ENCODE data around the gene DRD3.

DRD3 gene

DNA sequence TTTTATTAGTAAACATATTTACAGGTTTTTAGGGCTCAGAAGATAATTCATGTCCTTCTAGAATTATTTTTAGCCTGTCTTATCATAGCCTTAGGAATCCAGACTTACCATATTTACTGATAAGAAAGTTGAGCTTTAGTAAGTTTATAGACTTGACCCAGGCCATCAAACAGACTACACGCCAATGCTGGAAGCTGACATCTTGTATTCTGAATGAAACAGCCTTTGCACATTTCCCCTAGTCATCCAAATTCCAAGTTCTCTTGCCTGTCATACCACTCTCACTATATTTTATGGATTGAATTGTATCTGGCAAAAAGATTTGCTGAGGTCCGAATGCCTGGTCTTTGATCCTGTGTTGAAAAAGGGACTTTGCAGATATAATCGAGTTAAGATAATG lies 58.6 kb downstream of the DRD3 start:
- DNase-seq (ENCODE audit: low read depth) = no peak

DNA sequence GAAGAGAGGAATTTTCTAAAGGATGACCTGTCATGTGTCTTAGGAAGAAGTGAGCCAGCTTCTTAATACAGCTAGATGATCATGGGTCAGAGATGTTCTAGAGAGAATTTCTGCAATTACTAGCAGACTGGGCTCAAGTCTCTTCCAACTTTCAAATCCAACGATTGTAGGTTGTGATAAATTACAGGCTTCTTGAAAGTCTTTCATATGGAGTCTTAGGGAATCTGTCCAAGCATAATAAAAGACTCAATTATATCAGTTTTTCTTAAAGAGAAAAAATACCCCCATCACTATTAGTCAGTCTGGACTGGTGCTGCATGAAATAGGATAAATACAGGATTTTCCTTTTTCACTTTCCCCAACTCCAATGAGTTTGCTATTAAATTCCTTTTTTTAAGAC lies 59.1 kb downstream of the DRD3 start:
- DNase-seq (ENCODE audit: low read depth) = no peak

DNA sequence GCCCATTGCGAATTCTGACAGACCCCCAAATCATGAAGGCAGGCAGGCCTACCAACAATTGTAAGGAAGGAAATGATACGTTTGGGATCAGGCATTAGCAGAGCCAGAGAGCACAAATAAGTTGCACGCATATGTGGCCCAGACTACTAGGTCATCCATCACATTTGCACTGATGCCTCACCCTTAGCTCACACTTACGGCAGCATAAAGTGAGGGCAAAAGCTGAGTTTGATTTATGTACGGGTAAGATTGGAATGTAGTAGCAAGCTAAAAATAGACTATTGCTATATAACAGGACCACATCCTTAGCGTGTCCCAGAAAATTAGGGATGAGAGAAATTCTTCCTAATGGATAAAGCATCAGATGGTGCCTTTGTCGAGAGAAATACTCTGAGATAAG lies 63.7 kb downstream of the DRD3 start:
- DNase-seq (ENCODE audit: low read depth) = no peak

DNA sequence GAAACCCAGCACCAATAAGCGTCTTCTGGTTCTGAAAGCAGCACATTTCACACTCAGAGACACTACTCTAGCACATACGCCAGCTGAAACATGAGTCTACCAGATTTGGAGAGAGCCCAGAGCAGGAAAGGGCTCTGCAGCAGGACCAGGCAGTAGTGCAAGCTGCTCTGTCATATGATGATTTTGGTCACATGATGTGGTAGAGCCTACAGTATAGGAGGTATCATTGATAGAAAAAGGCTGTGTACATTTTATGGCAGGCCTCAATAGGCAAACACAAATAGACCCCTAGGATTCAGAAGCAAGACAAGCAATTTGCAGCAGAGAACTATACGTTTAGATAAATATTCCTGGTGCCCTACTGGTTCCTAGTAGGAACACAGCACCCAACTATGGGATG lies 64.1 kb downstream of the DRD3 start:
- DNase-seq (ENCODE audit: low read depth) = no peak

DNA sequence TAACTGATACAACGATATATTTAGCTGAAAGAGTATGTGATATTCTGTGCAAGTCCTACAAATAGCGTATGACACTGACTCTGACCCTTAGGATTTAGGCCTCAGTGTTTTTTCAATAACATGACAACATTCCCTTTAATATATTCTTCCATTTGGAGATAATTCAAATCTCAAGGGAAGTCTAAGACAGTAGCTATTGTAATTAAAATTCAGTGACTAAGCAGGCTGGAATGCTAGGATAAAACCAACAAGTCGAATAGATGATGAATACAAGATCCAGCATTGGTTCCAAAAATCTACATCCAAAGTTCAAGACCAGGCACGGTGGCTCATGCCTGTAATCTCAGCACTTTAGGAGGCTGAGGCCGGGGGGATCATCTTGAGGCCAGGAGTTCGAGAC lies 66.2 kb downstream of the DRD3 start:
- DNase-seq (ENCODE audit: low read depth) = no peak

DNA sequence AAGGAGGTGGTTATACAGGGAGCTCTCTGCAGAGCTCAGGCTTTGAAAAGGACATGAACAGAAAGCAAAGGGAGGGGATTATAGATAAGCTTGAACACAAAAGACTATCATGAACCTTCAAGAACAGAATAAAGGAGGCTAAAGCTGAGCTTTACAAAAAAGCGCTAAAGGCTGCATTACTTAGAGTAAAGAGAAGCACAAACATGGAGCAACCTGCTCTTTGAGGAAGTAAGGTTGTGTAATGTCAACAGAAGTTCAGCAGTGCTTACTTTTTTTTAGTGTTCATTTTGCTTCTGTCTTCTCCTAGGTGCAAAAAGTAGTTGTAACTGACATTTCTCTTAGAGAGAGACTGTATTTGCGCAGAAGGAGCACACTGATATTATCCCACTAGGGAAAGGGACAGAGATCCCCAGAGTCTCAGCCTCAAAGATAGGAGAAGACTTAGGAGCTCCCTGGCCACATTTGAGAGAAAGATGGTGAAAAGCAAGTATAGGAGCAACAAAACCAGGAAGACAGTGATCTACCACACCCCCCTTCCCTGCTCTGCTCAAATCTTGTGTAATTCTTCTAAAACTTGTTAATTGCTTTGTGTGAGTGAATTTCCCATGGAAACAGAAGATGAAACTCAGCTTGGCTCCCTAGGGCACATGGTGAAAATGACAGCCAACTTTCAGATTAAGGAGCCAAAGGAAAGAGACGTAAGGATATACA lies 67.6 kb downstream of the DRD3 start:
- DNase-seq (ENCODE audit: low read depth) = no peak

DNA sequence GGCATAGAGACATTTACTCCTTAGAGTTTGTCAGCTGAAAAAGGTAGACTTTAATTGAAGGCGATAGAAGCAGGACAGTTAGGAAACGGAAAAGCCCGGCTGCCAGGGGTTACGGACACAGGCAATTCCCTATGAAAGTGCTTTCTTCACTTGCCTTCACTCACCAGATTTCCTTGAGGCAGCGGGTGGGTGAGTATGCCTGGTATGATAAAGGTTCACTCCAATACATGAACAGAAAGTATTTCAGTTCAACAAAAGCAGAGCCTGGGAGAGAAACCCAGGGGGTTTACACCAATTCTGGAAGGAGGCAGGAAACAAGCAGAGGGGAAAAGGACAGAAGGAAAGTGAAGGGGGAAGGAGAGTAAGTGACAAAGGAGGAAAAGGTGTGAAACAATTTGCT lies 68.4 kb downstream of the DRD3 start:
- DNase-seq (ENCODE audit: low read depth) = no peak

DNA sequence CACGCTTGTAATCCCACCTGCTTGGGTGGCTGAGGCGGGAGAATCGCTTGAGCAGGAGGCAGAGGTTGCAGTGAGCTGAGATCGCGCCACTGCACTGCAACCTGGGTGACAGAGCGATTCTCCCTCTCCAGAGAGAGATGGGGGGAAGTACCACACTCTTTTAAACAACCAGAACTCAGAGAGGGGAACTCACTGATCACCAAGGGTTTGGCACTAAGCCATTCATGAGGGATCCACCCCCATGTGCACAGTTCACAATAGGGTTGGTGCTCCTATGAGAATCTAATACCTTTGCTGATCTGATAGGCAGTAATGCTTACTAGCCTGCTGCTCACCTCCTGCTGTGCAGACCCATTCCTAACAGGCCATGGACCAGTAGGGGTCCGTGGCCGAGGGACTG lies 70.7 kb downstream of the DRD3 start:
- DNase-seq (ENCODE audit: low read depth) = no peak

DNA sequence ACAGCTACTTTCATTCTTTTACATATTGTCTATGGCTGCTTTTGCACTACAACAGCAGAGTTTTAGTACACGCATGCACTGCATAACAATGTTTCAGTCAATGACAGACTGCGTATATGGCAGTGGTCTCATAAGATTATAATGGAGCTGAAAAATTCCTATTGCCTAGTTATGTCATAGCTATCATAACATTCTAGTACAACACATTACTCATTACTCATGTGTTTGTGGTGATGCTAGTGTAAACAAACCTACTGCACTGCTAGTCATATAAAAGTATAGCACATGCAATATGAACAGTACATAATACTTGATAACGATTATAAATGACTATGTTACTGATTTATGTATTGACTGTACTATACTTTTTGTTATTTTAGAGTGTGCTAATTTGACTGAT lies 74.4 kb downstream of the DRD3 start:
- DNase-seq (ENCODE audit: low read depth) = no peak

DNA sequence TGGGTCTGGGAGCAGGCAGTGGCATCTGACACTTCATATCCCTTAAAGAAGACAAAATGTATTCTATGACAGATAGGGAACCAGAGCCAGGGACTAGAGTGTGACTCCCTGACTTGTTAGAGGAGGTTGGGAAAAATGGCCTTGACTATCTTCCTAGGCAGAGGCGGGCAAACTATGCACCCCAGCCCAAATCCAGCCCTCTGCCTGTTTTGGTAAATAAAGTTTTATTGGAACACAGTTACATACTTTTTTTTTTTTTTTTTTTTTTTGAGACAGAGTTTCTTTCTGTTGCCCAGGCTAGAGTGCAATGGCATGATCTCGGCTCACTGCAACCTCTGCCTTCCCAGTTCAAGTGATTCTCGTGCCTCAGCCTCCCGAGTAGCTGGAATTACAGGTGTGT lies 75.0 kb downstream of the DRD3 start:
- no peak for DNase-seq (ENCODE audit: low read depth)

DNA sequence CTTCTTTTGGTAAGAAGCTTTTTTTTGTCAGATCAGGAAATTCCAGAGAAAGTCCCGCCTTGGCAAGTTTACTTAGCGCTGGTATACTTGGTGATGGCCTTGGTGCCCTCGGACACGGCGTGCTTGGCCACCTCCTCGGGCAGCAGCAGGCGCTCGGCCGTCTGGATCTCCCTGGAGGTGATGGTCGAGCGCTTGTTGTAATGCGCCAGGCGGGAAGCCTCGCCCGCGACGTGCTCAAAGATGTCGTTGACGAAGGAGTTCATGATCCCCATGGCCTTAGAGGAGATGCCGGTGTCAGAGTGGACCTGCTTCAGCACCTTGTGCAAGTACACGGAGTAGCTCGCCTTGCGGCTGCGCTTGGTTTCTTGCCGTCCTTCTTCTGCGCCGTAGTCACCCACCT lies 75.7 kb downstream of the DRD3 start:
- no peak for DNase-seq (ENCODE audit: low read depth)

DNA sequence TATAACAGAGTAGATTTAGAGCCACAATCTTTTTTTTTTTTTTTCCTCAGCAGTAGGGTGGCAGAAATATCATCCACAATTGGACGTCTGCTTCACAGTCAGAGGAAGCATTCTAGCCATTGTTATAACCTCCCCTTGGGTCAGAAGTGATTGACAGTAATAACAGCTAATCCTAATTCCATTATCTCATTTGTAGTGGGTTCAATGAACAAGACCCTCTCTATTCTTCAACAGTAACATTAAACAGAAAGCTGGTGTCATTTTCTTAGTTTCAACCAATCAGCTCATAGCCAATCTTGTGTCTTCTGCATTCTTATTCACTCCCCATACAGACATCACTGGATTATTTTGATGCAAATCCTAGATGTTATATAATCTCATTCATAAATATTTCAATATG lies 77.8 kb downstream of the DRD3 start:
- DNase-seq (ENCODE audit: low read depth) = no peak

DNA sequence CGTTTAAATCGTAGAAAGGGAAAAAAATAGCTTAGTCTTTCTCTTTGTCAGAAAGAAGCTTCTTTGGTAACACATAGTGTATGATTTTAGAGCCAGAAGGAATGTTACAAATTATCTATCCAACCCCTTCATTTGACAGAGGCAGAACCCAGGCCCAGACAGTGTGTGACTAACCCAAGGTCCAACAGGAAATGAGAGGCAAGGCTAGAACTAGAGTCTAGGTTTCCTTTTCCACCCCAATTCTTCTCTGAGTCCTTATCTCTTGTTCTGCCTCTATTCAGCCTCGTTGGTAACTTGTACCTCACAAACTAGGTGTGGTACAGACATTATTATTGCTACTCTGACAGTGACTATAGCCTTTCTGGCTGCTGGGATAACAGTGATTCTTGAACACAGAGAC lies 83.1 kb downstream of the DRD3 start:
- DNase-seq (ENCODE audit: low read depth) = no peak

DNA sequence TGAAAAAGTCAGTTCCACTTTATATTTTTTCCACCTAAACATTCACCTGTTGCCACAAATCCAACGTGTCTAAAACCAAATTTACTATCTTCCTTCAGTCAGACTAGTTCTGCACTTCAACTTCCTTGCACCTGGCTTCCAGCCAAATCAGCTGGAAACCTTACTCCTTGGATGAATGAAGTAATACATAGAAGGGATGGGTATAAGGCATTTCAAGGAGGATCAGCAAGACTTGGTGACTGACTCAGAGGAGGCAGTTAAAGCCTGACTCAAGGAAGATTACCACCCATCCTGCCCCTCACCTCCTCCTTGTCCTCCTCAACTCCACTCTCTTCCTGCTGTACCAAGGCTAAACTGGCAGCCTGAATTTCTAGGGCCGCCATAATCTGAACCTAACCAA lies 85.3 kb downstream of the DRD3 start:
- no peak for DNase-seq (ENCODE audit: low read depth)

DNA sequence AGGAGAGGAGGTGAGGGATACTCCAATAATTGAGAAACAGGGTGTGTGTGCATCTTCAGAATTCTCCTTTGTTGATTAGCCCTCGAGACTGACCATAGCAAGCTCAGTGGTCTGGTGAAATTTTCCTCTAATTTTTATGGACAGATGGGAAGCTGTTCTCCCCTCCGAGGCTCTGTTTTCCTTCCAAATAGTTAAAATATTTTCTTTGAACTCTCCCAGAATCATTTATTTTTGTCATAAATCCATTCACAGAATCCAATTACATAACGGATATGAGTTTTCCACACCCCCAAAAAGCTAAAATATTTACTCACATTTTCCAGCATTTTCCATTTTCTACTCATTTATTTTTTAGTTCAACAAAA lies 85.9 kb downstream of the DRD3 start:
- DNase-seq (ENCODE audit: low read depth) = no peak

DNA sequence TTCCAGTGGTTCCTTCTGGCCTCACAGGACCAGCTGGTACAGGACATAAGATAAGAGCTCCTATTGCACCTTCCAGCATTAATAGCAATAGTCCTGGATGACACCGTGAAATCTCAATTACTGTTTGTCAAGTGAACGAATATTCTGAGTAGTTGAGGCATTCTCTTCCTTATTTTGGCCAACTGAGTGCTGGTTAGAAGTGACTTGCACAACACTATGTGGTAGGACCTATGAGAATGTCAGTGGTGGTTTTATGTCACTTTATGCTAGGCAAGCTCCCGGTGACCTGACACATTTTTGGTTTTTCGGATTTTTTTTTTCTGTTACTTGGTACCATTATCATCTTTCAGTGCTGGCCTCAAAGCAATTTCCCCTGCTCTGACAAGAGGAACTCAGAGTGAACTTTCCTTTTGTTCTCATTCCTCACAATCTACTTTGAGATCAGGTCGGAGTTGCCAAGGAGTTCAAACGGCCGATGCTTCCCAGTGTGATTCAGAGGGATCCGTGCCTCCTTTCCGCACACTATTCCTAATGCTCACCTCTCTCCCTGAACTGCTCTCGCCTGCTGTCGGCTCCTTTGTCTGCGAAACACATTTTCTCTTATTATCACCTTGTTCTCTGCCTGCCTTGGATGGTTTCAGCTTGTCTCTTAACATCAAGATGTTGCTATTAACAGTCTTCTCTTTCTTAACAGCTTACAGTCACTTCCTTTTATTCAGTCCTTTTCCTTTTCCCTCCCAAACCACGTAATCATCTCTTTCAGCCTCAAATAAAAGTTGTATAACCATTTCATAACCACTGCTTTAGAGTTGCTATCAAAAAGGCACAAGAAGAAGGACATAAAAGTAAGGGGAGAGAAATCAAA lies 86.5 kb downstream of the DRD3 start:
- DNase-seq (ENCODE audit: low read depth) = no peak

DNA sequence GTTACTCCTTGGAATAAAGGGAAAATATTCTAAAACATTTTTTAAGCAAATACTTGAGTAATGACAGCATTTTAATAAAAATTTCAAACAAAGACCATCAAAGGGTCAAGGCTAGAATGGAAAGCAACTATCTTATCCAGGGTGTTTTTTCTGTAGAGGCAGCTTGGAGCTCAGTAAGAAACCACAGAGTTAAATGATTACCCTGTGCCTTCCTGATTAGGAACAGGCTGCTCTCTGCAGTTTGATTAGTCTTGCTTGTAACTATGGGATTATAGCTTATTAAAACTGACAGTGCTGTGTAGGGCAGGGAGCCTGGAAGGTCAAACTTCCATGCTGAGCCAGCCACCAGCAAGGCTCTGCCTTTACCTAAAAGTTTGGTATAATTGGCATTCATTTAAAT lies 89.2 kb downstream of the DRD3 start:
- DNase-seq (ENCODE audit: low read depth) = no peak

DNA sequence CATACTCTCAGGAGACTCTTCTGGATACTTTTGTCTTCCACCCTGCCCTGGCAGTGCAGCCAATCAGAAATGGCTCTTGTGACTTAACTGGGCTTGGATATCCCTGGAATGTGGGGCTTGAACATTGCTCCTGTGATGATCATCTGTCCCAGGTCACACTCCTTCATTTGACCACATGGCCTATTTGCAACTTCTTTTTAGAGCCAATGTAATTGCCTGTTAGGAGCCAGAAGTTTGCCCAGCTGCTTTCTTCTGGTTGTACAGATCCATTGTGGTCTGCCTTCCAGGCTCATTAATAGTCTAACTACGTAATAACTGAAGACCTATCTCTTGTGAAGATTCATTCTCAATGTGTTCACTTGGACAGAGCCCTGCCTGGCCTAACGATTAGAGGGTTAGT lies 92.5 kb downstream of the DRD3 start:
- no peak for DNase-seq (ENCODE audit: low read depth)

DNA sequence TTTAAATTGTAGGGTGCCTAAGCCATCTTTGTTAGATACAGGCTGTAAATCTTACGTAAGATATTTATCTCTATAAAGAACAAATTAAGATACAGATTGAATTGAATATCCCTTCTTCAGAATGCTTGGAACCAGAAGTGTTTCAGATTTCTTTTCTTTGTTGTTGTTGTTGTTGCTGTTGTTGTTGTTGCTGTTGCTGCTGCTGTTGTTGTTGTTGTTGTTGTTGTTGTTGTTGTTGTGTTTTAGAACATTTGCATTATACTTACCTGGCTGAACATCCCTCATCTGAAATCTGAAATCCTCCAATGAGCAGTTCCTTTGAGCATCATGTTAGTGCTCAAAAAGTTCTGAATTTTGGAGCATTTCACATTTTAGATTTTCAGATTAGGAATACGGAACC lies 95.7 kb downstream of the DRD3 start:
- no peak for DNase-seq (ENCODE audit: low read depth)

DNA sequence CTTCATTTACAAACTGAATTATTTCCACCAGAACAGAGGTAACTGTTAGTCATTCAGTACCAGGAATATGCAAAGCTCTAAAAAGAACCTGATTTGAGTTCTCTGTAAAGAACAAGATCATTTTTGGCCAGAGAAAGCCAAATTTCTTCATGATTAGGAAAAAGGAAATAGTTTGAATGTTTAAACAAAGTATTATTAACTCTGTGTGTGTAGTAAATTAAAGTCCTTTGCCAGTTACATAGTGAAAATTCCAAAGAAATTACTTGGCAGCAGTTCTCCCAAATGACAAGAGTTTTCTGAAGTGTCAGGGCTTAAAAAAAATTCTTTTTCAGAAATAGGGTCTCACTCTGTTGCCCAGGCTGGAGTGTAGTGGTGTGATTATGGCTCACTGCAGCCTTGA lies 97.8 kb downstream of the DRD3 start:
- DNase-seq (ENCODE audit: low read depth) = no peak

DNA sequence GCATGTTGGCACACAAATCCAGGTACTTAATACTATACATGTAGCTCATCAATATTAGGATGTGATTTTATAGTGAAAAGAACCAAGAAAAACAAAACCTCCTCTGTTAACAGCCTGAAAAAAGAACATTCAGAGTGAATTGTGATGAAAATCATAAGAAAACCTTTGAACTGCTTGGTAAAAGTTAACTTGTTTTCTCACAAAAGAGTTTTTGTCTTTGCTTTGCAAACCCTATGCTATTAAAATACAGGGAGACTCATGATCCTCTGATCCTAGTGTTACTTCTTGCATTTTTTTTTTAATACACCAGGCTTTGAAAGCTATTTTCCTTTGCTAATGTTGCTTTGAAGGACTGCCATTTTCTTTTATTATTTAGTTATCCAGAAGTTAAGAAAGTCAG lies 98.7 kb downstream of the DRD3 start:
- no peak for DNase-seq (ENCODE audit: low read depth)

DNA sequence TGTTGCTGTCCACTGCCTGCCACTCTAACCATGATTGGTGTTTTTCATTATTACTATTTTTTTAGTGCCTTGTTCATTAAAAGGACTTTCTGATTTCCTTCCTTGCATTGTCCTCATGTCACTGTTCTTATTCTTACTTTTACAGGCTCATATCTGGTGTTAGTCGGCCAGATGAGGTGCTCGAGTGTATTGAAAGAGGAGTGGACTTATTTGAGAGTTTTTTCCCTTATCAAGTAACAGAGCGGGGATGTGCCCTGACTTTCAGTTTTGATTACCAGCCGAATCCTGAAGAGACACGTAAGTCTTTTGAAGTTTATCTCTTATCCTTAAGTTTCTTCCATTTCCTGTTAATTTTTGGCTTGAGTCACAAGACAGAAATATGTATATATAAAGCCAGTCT lies 99.1 kb downstream of the DRD3 start:
- DNase-seq (ENCODE audit: low read depth) = no peak

DNA sequence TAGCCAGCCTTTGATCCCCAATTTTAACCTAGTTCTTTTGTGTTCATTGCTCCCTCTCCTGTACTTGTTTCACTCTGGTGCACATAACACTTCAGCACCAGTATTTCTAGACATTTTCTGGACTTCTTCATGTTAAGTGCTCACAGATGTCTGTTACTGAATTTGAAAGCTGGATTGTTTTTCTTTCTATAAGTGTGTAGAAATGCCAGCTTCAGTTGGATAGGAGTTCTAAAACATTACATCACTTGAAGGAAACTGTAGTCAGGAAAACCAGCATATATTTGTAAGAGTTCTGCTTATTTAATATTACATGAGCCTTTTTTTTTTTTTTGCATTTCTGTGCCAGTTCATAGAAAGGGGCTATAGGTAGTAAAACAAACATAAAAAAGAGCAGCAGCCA lies 100.7 kb downstream of the DRD3 start:
- DNase-seq (ENCODE audit: low read depth) = no peak

Data from activated T-helper 1 cell treated with Interleukin-2 at 50 U/mL for 16 hours (primary cell).